ENCODE results near the gene ANO9.
A peak's percentile ranks its signal among the peaks of the same experiment; 100 is the strongest.

Gene ANO9

DNA sequence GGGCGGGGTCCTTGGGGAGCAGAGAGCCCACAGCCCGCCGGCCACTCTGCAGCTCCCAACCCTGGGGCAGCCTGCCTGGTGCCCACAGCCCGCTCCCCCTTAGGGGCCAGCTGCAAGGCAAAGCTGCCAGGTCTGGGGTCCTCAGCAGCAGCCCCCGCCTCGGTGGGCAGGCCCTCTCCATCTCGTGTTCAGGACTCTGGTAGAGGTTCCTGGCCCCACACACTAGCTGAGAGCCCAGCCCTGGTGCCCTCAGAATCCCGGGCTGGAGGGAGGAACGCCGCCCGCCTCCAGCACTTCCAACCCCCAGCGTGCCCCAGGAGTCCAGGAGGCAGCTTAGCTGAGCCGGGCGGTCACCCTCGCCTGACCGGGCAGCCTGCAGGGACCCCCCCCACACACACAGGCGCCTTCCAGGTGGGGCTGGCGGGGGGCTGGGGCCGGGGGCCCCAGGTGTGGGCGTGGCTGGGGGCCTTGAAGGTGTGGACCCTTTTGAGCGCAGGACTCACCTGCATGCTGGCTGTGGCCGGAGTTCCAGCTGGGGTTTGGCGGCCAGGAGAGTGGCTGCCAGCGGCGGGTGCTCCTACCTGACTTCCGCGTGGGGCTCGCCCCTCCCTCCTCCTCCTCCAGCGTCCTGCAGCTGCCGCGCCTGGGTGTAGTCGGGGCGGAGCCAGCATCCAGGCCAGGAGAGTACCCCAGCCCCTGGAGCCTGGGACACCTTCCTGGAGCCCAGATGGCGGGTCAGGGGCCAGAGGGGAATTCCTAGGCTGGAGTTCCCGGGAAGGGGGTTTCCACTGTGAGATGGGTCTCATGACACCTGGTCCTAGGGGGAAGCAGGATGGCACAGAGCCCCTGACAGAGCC lies at the start of gene ANO9:
Gene ANO9 (minus strand): TSS at position 594 of the 857 bp plus-strand sequence. CDS start 85 bp downstream, at position 509.
- peak; percentile 71 for DNase-seq (ENCODE audit: low spot score)

GRCh38 chr11:491358-491757 lies 49.5 kb upstream of the ANO9 start:
- no peak for DNase-seq (ENCODE audit: low spot score)

GRCh38 chr11:490930-491260 lies 49.1 kb upstream of the ANO9 start:
- DNase-seq (ENCODE audit: low spot score), result no peak

DNA sequence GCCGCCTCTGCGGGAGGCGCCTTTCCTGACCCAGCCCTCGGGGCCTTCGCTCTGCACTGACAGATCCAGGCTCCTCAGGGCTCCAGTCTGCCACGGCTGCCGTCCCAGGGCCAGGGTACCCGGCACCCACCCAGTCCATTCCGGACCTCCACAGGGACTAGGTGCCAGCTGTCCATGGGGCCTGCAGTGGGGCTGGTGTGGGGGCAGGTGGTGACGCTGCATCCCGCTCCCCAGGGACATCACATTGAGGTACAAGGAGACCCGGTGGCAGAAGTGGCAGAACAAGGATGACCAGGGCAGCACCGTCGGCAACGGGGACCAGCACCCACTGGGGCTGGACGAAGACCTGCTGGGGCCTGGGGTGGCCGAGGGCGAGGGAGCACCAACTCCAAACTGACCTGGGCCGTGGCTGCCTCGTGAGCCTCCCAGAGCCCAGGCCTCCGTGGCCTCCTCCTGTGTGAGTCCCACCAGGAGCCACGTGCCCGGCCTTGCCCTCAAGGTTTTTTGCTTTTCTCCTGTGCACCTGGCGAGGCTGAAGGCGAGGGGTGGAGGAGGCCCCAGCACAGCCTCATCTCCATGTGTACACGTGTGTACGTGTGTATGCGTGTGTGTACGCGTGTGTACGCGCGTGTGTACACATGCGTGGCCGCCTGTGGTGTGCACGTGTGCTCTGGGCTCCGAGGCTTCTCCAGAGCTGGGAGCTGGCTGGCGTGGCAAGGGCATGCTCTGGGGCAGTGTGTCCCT lies 48.5 kb upstream of the ANO9 start:
- no peak for DNase-seq (ENCODE audit: low spot score)

DNA sequence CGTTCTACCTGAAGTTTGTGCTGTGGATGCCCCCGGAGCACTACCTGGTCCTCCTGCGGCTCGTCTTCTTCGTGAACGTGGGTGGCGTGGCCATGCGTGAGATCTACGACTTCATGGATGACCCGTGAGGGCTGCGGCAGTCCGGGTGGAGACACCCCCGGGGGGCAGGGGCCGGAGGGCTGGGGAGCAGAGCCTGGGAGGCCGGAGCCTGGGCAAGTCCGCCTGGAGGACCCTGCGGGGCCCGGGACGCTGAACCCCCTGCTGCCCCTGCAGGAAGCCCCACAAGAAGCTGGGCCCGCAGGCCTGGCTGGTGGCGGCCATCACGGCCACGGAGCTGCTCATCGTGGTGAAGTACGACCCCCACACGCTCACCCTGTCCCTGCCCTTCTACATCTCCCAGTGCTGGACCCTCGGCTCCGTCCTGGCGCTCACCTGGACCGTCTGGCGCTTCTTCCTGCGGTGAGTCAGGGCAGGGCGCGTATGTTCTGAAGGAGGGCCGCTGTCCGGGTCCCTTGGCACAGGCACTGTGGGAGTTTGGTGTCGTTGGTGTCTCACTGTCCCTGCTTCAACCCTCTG lies 47.9 kb upstream of the ANO9 start:
- no peak for DNase-seq (ENCODE audit: low spot score)

GRCh38 chr11:488992-489391 lies 47.2 kb upstream of the ANO9 start:
- DNase-seq (ENCODE audit: low spot score), result no peak

GRCh38 chr11:488579-488978 lies 46.8 kb upstream of the ANO9 start:
- DNase-seq (ENCODE audit: low spot score), result no peak

- no peak for DNase-seq (ENCODE audit: low spot score)
Observed at GRCh38 chr11:488062-488461, 46.3 kb upstream of the ANO9 start.

DNA sequence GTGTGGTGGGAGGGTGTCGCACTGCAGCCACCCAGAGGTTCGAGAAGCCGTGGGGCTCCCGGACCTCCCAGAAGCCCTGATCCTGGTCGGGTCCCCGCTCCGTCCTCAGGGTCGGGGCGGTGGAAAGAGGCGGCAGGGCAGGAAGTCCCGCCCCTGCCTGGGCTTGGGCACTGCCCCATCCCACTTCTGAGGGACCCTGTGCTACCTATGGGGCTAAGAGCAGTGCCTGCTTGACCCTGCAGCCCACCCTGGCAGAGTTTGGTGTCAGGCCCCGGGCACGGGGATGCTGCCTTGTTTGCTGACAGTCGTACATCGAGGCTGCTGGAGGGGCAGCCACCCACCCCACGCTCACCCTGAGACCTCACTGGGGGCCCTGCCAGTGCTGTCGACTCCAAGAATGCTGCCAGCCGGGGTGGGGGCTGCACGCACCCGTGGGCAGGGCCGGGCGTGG lies 45.8 kb upstream of the ANO9 start:
- DNase-seq (ENCODE audit: low spot score), result no peak

DNA sequence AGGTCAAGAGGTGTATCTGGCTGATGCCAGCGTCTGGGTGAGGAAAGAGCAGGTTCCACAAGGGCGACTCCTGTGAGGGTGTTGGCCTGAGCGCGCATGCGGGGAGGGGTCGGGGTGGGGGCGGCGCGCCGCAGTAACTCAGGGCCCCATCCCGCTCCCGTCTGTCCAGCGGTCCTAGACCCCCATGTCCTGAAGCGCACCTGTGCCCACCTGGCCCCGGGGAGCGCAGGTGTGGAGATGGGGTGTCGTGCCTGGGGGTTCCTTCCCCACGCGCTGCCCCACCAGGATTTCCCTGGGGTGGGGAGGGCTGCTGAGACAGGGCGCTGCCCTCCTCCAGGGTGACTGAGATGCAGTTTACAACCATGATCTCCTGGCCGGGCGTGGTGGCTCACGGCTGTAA lies 44.4 kb upstream of the ANO9 start:
- DNase-seq (ENCODE audit: low spot score), result no peak

DNA sequence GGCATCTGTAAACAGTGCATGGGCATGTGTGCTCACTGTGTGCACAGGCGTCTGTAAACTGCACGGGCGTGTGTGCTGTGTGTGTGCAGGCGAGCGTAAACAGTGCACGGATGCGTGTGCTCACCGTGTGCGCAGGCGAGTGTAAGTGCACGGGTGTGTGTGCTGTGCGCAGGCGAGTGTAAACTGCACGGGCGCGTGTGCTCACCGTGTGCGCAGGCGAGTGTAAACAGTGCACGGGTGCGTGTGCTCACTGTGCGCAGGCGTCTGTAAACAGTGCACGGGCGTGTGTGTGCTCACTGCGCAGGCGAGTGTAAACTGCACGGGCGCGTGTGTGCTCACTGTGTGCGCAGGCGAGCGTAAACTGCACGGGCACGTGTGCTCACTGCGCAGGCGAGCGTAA lies 42.8 kb upstream of the ANO9 start:
- DNase-seq (ENCODE audit: low spot score), result no peak

GRCh38 chr11:479311-479710 lies 37.5 kb upstream of the ANO9 start:
- DNase-seq (ENCODE audit: low spot score), result no peak

GRCh38 chr11:477052-477715 lies 35.4 kb upstream of the ANO9 start:
- DNase-seq (ENCODE audit: low spot score), result no peak

DNA sequence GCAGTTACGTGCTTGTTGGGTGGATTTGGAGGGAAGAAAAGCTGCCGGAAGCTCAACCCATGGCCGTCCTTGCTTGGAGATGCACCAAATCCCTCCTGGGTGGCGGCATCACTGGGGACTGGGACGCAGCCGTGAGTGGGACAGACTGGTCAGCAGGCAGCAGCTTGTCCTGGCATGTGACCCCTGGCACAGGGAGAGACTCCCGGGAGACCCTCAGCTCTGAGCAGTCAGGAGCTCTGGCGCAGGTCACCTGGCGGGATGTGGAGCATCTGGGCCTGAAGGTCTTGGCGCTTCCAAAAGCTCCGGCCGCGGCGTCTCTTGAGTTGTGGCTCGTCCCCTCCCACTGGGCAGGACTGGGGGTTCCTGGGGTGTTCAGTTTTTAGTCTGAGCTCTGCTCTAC lies 34.6 kb upstream of the ANO9 start:
- DNase-seq (ENCODE audit: low spot score), result no peak

DNA sequence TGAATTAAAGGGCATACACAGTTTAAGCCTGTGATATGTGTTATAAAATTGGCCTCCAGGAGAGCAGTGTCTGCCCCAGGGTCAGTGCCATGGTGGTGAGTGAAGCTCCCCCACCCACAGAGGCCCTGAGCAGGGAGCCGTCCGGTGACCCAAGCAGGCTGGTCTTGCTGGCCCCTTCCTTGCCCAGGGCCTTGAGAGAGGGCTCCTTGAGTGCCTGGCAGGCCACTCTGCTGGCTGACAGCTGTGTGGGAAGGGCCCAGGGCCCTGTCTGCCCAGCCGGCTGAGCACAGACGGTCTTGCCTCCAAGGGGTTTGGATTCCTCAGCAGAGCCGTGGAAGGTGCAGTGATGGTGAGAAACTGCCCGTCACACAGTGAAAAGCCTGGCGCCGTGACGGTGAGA lies 34.1 kb upstream of the ANO9 start:
- no peak for DNase-seq (ENCODE audit: low spot score)

- DNase-seq (ENCODE audit: low spot score), result no peak
Observed at GRCh38 chr11:474914-475506, 33.2 kb upstream of the ANO9 start.

- no peak for DNase-seq (ENCODE audit: low spot score)
Observed at GRCh38 chr11:473962-474785, 32.4 kb upstream of the ANO9 start.

DNA sequence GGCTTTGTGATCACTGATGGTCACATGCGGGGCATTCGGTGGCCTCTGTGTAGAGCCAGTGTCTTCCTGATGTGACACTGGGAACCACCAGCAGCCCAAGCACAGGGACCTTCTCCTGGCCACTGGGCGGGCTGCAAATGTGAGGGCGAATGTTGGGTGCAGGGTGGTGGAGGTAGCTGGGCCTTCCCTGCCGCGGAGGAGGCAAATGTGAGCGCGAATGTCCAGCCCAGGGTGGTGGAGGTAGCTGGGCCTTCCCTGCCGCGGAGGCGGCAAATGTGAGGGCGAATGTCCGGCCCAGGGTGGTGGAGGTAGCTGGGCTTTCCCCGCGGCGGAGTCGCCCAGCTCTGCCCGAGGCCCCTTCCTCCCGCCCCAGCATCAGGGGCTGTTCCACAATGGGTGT lies 31.6 kb upstream of the ANO9 start:
- DNase-seq (ENCODE audit: low spot score), result no peak

DNA sequence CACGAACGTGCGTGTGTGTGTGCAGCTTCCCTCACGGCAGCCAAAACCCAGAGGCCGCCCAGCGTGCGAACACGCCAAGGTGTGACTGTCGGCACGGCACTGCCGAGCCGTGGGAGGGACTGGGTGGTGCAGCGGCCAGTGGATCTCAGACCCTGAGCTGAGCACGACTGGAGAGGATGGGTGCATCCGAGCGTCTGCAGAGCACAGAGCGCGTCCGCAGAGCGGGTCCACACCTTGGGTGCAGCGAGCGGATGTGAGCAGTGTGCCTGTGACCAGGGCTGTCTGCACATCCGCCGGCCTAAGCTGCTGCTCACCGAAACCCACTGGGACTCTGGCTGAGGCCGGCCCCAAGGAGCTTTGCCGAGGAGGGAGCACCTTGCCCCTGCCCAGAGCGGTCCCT lies 31.0 kb upstream of the ANO9 start:
- no peak for DNase-seq (ENCODE audit: low spot score)

DNA sequence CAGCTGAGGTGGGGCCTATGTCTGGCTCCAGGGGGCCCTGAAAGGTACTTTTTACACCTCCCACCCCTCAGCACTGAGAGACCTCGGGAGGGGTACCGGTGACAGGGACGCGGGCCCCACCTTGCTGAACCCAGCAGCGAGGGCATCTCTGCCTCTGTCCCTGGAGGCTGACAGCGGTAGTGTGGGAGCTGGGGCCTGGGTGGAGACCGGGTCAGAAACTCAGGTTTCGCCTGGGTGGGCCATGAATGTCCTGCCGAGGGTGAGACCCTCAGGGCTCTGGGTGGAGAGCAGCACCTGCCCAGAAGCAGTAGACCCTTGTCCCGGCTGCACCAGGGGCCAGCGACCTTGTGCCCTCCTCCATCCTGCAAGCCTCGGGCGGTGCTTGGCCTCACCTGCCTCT lies 30.5 kb upstream of the ANO9 start:
- no peak for DNase-seq (ENCODE audit: low spot score)

GRCh38 chr11:471468-472145 lies 29.8 kb upstream of the ANO9 start:
- DNase-seq (ENCODE audit: low spot score), result no peak

Measured in LoVo (cell line).